ENCODE measurements around the gene HAND1.
A peak's percentile ranks its signal among the peaks of the same experiment; 100 is the strongest.
"Not testable (repeated sequence)": the region's sequence is repeated elsewhere in the genome, so short reads cannot be mapped to it uniquely, and the experiment has no call there.

HAND1 gene

GRCh38 chr5:154478224-154478565 is at the start of gene HAND1:
HAND1 (minus strand) TSS chr5:154478227; CDS start chr5:154478008, 219 bp downstream.
- peak; percentile 70 to 83 (median 74) for DNase-seq

- DNase-seq: no peak
Observed at GRCh38 chr5:154526231-154527226, 48.5 kb upstream of the HAND1 start.

GRCh38 chr5:154524859-154525258 is 46.8 kb upstream of the HAND1 start:
- no peak for DNase-seq

GRCh38 chr5:154524181-154524580 is 46.2 kb upstream of the HAND1 start:
- no peak for DNase-seq

- peak in 2 of 3 experiments; percentile 2 to 45 for DNase-seq
Observed at GRCh38 chr5:154523709-154524108, 45.7 kb upstream of the HAND1 start.

GRCh38 chr5:154523104-154523503 is 45.1 kb upstream of the HAND1 start:
- no peak for DNase-seq

GRCh38 chr5:154522284-154522683 is 44.3 kb upstream of the HAND1 start:
- no peak for DNase-seq

GRCh38 chr5:154521756-154522155 is 43.7 kb upstream of the HAND1 start:
- DNase-seq: no peak

GRCh38 chr5:154520861-154521453 is 42.9 kb upstream of the HAND1 start:
- DNase-seq: peak in 2 of 3 experiments; percentile 37 to 48

- peak in 1 of 3 experiments; percentile 9 for DNase-seq
Observed at GRCh38 chr5:154519359-154519758, 41.3 kb upstream of the HAND1 start.

- DNase-seq: no peak
Observed at GRCh38 chr5:154518438-154518867, 40.4 kb upstream of the HAND1 start.

GRCh38 chr5:154517810-154518437 is 39.9 kb upstream of the HAND1 start:
- DNase-seq: no peak

GRCh38 chr5:154517181-154517580 is 39.2 kb upstream of the HAND1 start:
- DNase-seq: no peak

GRCh38 chr5:154516475-154516874 is 38.4 kb upstream of the HAND1 start:
- DNase-seq: no peak

GRCh38 chr5:154515488-154515887 is 37.5 kb upstream of the HAND1 start:
- DNase-seq: not testable (repeated sequence)

- DNase-seq: no peak
Observed at GRCh38 chr5:154514331-154514730, 36.3 kb upstream of the HAND1 start.

- DNase-seq: no peak
Observed at GRCh38 chr5:154513669-154514084, 35.6 kb upstream of the HAND1 start.

GRCh38 chr5:154511984-154512383 is 34.0 kb upstream of the HAND1 start:
- DNase-seq: no peak

- no peak for DNase-seq
Observed at GRCh38 chr5:154509784-154510555, 31.9 kb upstream of the HAND1 start.

GRCh38 chr5:154508114-154508513 is 30.1 kb upstream of the HAND1 start:
- DNase-seq: no peak

- DNase-seq: no peak
Observed at GRCh38 chr5:154506716-154507080, 28.7 kb upstream of the HAND1 start.

GRCh38 chr5:154506049-154506715 is 28.2 kb upstream of the HAND1 start:
- DNase-seq: no peak

Data from NCI-H1417 (cell line).